Effector CD4-positive, alpha-beta T cell (primary cell): ENCODE measurements around the gene PCDHB16.
"Not testable (repeated sequence)": the region's sequence is repeated elsewhere in the genome, so short reads cannot be mapped to it uniquely, and the experiment has no call there.

ENCODE experiments used
- DNase-seq: peaks from one replicate; pipeline ENCODE4 v3.0.0-alpha.2; 2020
- total RNA-seq: gene quantifications from one replicate; lab custom pipeline; 2026; lab: John Stamatoyannopoulos, UW

The PCDHB16 gene
- total RNA-seq: 0.56 reads per million

GRCh38 chr5:141182248-141182647 lies at the start of gene PCDHB16:
PCDHB16 (plus strand) TSS chr5:141182387; CDS start chr5:141182560, 173 bp downstream.
- DNase-seq: no peak

DNA sequence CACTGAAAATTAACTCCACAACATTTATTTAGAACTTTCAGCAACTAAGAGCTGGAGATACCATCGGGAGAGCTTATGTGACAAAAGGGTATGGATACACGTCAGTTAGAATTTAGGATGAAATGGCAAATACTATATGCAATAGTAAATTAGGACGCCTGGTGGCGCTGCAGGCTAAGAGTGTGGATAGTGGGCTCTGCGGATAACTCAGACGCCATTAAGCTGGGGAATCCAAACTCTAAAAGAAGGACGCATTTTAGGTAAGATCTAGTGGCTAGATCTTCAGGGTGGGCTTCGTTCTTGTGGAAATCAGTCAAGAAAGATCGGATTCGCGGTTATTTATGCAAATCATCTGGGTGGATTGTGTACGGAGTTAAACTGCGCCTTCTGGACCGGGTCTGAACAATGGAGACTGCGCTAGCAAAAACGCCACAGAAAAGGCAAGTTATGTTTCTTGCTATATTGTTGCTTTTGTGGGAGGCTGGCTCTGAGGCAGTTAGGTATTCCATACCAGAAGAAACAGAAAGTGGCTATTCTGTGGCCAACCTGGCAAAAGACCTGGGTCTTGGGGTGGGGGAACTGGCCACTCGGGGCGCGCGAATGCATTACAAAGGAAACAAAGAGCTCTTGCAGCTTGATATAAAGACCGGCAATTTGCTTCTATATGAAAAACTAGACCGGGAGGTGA lies 47.0 kb upstream of the PCDHB16 start, which contains the start of gene PCDHB5:
Gene PCDHB5, plus strand, starts transcription at position 177 of the 688 bp plus-strand sequence. Its CDS starts 229 bp downstream, at position 406.
- no peak for DNase-seq

DNA sequence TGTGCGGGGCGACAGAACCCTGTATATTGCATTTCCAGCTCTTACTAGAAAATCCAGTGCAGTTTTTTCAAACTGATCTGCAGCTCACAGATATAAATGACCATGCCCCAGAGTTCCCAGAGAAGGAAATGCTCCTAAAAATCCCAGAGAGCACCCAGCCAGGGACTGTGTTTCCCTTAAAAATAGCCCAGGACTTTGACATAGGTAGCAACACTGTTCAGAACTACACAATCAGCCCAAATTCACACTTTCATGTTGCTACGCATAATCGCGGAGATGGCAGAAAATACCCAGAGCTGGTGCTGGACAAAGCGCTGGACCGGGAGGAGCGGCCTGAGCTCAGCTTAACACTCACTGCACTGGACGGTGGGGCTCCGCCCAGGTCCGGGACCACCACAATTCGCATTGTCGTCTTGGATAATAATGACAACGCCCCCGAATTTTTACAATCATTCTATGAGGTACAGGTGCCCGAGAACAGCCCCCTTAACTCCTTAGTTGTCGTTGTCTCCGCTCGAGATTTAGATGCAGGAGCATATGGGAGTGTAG lies 46.4 kb upstream of the PCDHB16 start:
- DNase-seq: no peak

GRCh38 chr5:141137346-141137745 lies 44.8 kb upstream of the PCDHB16 start:
- DNase-seq: not testable (repeated sequence)

DNA sequence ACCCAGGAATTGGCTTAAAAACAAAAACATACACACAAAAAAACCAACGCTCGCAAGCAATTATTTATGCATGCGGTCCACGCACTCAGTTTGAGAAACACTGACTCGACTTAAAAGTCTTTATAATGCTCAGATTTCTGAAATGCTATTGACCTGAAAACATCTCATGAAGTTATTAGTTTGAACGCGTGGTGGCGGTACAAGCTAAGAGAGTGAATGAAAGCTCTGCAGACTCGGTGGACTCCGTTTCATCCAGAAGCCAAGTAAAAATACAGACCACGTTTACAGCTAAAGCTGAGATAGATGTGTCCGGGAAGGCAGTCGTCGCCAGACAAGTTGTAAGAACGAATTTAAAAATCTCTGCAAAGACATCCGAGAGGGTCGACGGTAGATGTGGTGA lies 32.4 kb upstream of the PCDHB16 start, which contains the start of gene PCDHB6:
Gene PCDHB6, plus strand, starts transcription at position 246 of the 400 bp plus-strand sequence. CDS start 201 bp downstream, outside the sequence.
- DNase-seq: no peak

DNA sequence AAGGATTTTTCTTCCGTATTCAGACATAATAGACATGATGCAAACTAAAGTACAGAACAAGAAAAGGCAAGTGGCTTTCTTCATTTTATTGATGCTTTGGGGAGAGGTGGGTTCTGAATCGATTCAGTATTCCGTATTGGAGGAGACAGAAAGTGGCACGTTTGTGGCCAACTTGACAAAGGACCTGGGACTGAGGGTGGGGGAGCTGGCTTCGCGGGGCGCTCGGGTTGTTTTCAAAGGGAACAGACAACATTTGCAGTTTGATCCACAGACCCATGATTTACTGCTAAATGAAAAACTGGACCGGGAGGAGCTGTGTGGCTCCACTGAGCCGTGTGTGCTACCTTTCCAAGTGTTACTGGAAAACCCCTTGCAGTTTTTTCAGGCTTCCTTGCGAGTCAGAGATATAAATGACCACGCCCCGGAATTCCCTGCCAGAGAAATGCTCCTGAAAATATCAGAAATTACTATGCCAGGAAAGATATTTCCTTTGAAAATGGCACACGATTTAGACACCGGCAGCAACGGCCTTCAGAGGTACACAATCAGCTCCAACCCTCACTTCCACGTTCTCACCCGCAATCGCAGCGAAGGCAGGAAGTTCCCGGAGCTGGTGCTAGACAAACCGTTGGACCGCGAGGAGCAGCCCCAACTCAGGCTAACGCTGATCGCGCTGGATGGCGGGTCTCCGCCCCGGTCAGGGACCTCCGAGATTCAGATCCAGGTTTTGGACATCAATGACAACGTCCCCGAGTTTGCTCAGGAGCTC lies 31.8 kb upstream of the PCDHB16 start:
- DNase-seq: no peak

- DNase-seq: no peak
Measured at GRCh38 chr5:141150993-141151325, 31.2 kb upstream of the PCDHB16 start.

DNA sequence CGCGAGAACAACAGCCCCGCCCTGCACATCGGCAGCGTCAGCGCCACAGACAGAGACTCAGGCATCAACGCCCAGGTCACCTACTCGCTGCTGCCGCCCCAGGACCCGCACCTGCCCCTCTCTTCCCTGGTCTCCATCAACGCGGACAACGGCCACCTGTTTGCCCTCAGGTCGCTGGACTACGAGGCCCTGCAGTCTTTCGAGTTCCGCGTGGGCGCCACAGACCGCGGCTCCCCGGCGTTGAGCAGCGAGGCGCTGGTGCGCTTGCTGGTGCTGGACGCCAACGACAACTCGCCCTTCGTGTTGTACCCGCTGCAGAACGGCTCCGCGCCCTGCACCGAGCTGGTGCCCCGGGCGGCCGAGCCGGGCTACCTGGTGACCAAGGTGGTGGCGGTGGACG lies 30.6 kb upstream of the PCDHB16 start:
- not testable (repeated sequence) for DNase-seq

DNA sequence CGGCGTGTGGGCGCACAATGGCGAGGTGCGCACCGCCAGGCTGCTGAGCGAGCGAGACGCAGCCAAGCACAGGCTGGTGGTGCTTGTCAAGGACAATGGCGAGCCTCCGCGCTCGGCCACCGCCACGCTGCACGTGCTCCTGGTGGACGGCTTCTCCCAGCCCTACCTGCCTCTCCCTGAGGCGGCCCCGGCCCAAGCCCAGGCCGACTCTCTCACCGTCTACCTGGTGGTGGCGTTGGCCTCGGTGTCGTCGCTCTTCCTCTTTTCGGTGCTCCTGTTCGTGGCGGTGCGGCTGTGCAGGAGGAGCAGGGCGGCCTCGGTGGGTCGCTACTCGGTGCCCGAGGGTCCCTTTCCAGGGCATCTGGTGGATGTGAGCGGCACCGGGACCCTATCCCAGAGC lies 30.1 kb upstream of the PCDHB16 start:
- not testable (repeated sequence) for DNase-seq

- no peak for DNase-seq
Measured at GRCh38 chr5:141155540-141156374, 26.4 kb upstream of the PCDHB16 start.

DNA sequence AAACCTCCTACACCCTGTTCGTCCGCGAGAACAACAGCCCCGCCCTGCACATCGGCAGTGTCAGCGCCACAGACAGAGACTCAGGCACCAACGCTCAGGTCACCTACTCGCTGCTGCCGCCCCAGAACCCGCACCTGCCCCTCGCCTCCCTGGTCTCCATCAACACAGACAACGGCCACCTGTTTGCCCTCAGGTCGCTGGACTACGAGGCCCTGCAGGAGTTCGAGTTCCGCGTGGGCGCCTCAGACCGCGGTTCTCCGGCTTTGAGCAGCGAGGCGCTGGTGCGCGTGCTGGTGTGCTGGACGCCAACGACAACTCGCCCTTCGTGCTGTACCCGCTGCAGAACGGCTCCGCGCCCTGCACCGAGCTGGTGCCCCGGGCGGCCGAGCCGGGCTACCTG lies 24.8 kb upstream of the PCDHB16 start:
- DNase-seq: not testable (repeated sequence)

DNA sequence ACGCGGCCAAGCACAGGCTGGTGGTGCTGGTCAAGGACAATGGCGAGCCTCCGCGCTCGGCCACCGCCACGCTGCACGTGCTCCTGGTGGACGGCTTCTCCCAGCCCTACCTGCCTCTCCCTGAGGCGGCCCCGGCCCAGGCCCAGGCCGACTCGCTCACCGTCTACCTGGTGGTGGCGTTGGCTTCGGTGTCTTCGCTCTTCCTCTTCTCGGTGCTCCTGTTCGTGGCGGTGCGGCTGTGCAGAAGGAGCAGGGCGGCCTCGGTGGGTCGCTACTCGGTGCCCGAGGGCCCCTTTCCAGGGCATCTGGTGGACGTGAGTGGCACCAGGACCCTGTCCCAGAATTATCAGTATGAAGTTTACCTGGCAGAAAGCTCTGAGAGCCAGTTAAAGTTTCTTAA lies 24.3 kb upstream of the PCDHB16 start:
- DNase-seq: not testable (repeated sequence)

- no peak for DNase-seq
Measured at GRCh38 chr5:141172381-141173204, 9.6 kb upstream of the PCDHB16 start, which contains the start of gene PCDHB7. PCDHB7 (plus strand) TSS chr5:141172644; CDS start chr5:141172836, 192 bp downstream.

- not testable (repeated sequence) for DNase-seq
Measured at GRCh38 chr5:141174291-141175104, 7.7 kb upstream of the PCDHB16 start.

DNA sequence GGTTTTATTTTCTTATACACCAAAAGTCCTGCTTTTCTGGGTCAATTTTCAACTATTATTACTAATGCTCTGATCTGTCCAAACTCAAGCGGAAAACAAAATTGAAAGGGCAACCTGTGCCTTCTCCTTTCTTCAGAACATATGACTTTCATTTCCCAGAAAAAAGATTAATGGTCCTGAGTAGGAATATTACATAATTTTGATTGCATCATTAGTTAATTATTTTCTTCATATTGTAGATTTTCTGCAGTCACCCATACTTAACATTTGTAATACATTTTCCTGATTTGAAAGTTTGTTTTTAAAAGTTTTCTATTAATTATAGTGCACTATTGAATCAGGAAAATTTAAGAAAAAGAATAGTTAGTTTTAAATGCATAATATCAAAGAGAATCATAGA lies 6.3 kb upstream of the PCDHB16 start:
- DNase-seq: no peak

DNA sequence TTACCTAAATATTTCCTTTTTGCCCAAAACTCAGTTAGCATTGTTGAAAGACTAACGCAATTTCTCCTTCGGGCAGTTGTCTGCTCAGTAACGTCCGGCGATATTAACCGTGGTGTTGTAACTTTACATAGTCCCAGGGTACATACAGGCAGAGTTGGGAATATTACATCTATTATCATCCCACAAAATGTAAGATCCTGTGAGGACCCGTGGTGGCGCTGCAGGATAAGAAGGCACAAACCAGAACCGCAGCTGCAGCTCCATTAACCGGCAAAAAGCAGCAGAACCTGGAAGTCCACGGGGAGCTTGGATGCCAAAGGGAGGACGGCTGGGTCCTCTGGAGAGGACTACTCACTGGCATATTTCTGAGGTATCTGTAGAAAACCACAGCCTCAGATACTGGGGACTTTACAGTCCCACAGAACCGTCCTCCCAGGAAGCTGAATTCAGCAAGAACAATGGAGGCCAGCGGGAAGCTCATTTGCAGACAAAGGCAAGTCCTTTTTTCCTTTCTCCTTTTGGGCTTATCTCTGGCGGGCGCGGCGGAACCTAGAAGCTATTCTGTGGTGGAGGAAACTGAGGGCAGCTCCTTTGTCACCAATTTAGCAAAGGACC lies 4.5 kb upstream of the PCDHB16 start, which contains the start of gene PCDHB8:
Gene PCDHB8, plus strand, starts transcription at position 214 of the 615 bp plus-strand sequence. Its CDS starts 245 bp downstream, at position 459.
- not testable (repeated sequence) for DNase-seq

GRCh38 chr5:141179371-141179770 lies 2.8 kb upstream of the PCDHB16 start:
- DNase-seq: not testable (repeated sequence)

- DNase-seq: not testable (repeated sequence)
Measured at GRCh38 chr5:141179876-141180275, 2.3 kb upstream of the PCDHB16 start.

DNA sequence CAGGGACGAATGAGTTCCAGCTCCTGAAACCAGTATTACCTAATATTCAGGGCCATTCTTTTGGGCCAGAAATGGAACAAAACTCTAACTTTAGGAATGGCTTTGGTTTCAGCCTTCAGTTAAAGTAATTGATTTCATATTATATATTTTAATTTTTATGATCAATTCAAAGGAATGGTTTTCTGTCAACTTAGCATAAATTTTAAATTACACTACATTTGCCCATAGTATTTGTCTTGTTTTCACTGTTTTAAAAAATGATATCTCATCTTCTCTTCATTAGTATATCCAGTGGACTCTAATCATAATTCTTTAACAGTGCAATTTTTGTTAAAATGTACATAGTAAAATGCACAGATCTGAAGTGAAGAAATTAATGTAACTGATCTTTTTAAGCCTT lies 1.9 kb upstream of the PCDHB16 start:
- no peak for DNase-seq
